A549 (cell line): ENCODE measurements around the gene ASTN1. TPM values are rescaled to one million over a fixed set of nuclear protein-coding genes. Genes with fewer than 3 reads are reported as not detected.

Source experiments
- ATAC-seq, 2 experiments: fragments of 200-7000 bp in 1 of 2; fragments of >200 bp in 1 of 2; cut with Nextera tagmentation in 1 of 2; cut with Tn5 transposase in 1 of 2; 3 replicates each; pipeline versions ENCODE4 v1.8.0 to v1.9.1; 2018 to 2020; ENCODE audit warnings: mild to moderate bottlenecking in 1 of 2, moderate library complexity in 1 of 2
- CTCF ChIA-PET: fragments of 300-600 bp; sonication (Branson Sonifier 250); formaldehyde crosslinking; extraction: SDS; loops from one replicate; lab custom pipeline; 2021; ENCODE audit warnings: antibody characterized with exemption, inconsistent platforms; lab: Yijun Ruan, JAX
- POLR2A ChIA-PET: fragments of 350-600 bp; formaldehyde crosslinking; extraction: SDS; loops from one replicate; lab custom pipeline; 2021; ENCODE audit warnings: antibody characterized with exemption, inconsistent platforms; lab: Yijun Ruan, JAX
- DNase-seq, 2 experiments: peaks; one replicate each; pipeline versions ENCODE4 v3.0.0 to v3.0.0-alpha.2; 2011 to 2016; ENCODE audit warnings: low read depth in 1 of 2, low spot score in 1 of 2
- FAIRE-seq: peaks from 2 replicates; lab custom pipeline; 2011; peaks lifted over from hg19 to GRCh38; lab: Jason Lieb, UNC
- H3K27ac ChIP-seq, 2 experiments: fragments of >200 bp; sonication (Bioruptor Twin); formaldehyde crosslinking; 3 replicates each; pipeline ENCODE4 v1.5.1; 2016 to 2017
- H3K4me1 ChIP-seq: fragments of >200 bp; sonication (Bioruptor Twin); formaldehyde crosslinking; 3 replicates; pipeline ENCODE4 v1.6.1; 2016
- H3K4me2 ChIP-seq: fragments of >200 bp; sonication (Bioruptor Twin); formaldehyde crosslinking; 3 replicates; pipeline ENCODE4 v1.6.1; 2016
- H3K4me3 ChIP-seq: fragments of >200 bp; sonication (Bioruptor Twin); formaldehyde crosslinking; 3 replicates; pipeline ENCODE4 v1.5.1; 2016
- H3K9me3 ChIP-seq: fragments of >200 bp; sonication (Bioruptor Twin); formaldehyde crosslinking; 3 replicates; pipeline ENCODE4 v1.6.1; 2016
- BCL3 ChIP-seq: fragments of >200 bp; sonication (Bioruptor Twin); formaldehyde crosslinking; IDR thresholded peaks from 3 replicates; pipeline ENCODE4 v1.6.1; 2016
- BHLHE40 ChIP-seq: IDR thresholded peaks from 2 replicates; pipeline ENCODE4 v1.6.1; 2012; ENCODE audit warnings: low read depth, low read length, inconsistent platforms
- CBX2 ChIP-seq: fragments of 200-600 bp; sonication (generic); IDR thresholded peaks from 2 replicates; pipeline ENCODE4 v1.6.1; 2016; ENCODE audit warnings: low read depth, mild to moderate bottlenecking, borderline replicate concordance
- CBX8 ChIP-seq: fragments of 200-600 bp; sonication (generic); IDR thresholded peaks from 2 replicates; pipeline ENCODE4 v1.6.1; 2016
- CEBPB ChIP-seq, 2 experiments: fragments of >200 bp in 1 of 2; sonication (Bioruptor Twin) in 1 of 2; formaldehyde crosslinking in 1 of 2; IDR thresholded peaks; 2 replicates each; pipeline ENCODE4 v1.6.1; 2012 to 2016
- CHD2 ChIP-seq: fragments of 150-350 bp; IDR thresholded peaks from 2 replicates; pipeline ENCODE4 v1.6.1; 2014; ENCODE audit warnings: low read length; ENCODE audit not compliant: partially characterized antibody
- CTCF ChIP-seq: fragments of >200 bp; sonication (Bioruptor Twin); formaldehyde crosslinking; IDR thresholded peaks from 3 replicates; pipeline ENCODE4 v1.5.1; 2016
- EP300 ChIP-seq, 2 experiments: fragments of >200 bp; sonication (Bioruptor Twin); formaldehyde crosslinking; IDR thresholded peaks; 2 replicates in 1 of 2; 3 replicates in 1 of 2; pipeline ENCODE4 v1.6.1; 2016 to 2017
- ESRRA ChIP-seq: fragments of 150-350 bp; IDR thresholded peaks from 2 replicates; pipeline ENCODE4 v1.6.1; 2014; ENCODE audit warnings: mild to moderate bottlenecking, low read length, borderline replicate concordance
- FOSL2 ChIP-seq, 2 experiments: fragments of 450-650 bp in 1 of 2; fragments of >200 bp in 1 of 2; sonication (Bioruptor Twin) in 1 of 2; formaldehyde crosslinking; IDR thresholded peaks; 2 replicates each; pipeline versions ENCODE4 v1.5.0 to v1.6.1; 2016 to 2020; ENCODE audit warnings: mild to moderate bottlenecking in 1 of 2, moderate library complexity in 1 of 2
- GATA3 ChIP-seq: IDR thresholded peaks from 2 replicates; pipeline ENCODE4 v1.6.1; 2012; ENCODE audit warnings: borderline replicate concordance
- HDAC2 ChIP-seq: fragments of 200-600 bp; sonication (generic); IDR thresholded peaks from 2 replicates; pipeline ENCODE4 v1.6.1; 2016
- HEYL ChIP-seq: fragments of 250-450 bp; sonication (Bioruptor Pico); IDR thresholded peaks from 2 replicates; pipeline ENCODE4 v1.8.0; 2021; ENCODE audit warnings: mild to moderate bottlenecking, moderate library complexity
- HOXA7 ChIP-seq: fragments of 250-450 bp; sonication (Bioruptor Pico); IDR thresholded peaks from 2 replicates; pipeline ENCODE4 v1.5.0; 2020; ENCODE audit warnings: mild to moderate bottlenecking, moderate library complexity
- KDM1A ChIP-seq: fragments of 200-600 bp; sonication (generic); IDR thresholded peaks from 2 replicates; pipeline ENCODE4 v1.6.1; 2016; ENCODE audit warnings: low read depth, mild to moderate bottlenecking
- MAX ChIP-seq: IDR thresholded peaks from 2 replicates; pipeline ENCODE4 v1.6.1; 2012
- MYC ChIP-seq: IDR thresholded peaks from 2 replicates; pipeline ENCODE4 v1.6.1; 2012; ENCODE audit warnings: mild to moderate bottlenecking, inconsistent platforms, low read length, improper control_type of control experiment, borderline replicate concordance
- RAD21 ChIP-seq, 2 experiments: fragments of >200 bp in 1 of 2; sonication (Bioruptor Twin) in 1 of 2; formaldehyde crosslinking in 1 of 2; IDR thresholded peaks in 1 of 2; conservative IDR thresholded peaks in 1 of 2; 2 replicates in 1 of 2; 3 replicates in 1 of 2; pipeline ENCODE4 v1.6.1; 2012 to 2018; ENCODE audit warnings: inconsistent platforms in 1 of 2
- RARB ChIP-seq: fragments of 250-450 bp; sonication (Bioruptor Pico); IDR thresholded peaks from 2 replicates; pipeline ENCODE4 v1.8.0; 2021; ENCODE audit warnings: mild to moderate bottlenecking, moderate library complexity
- RCOR1 ChIP-seq: fragments of 150-350 bp; IDR thresholded peaks from 2 replicates; pipeline ENCODE4 v1.6.1; 2014; ENCODE audit warnings: antibody characterized with exemption, low read length, low read depth
- RFX5 ChIP-seq: fragments of 450-650 bp; IDR thresholded peaks from 2 replicates; pipeline ENCODE4 v1.7.1; 2014; ENCODE audit warnings: antibody characterized with exemption, mild to moderate bottlenecking, moderate library complexity
- RNF2 ChIP-seq: fragments of 200-600 bp; sonication (generic); IDR thresholded peaks from 2 replicates; pipeline ENCODE4 v1.6.1; 2016; ENCODE audit warnings: low read depth, mild to moderate bottlenecking, antibody characterized with exemption, moderate library complexity, borderline replicate concordance
- SMC3 ChIP-seq: fragments of >200 bp; sonication (Bioruptor Twin); formaldehyde crosslinking; IDR thresholded peaks from 3 replicates; pipeline ENCODE4 v1.6.1; 2018; ENCODE audit warnings: inconsistent platforms
- TFCP2L1 ChIP-seq: fragments of 250-450 bp; sonication (Bioruptor Pico); IDR thresholded peaks from 2 replicates; pipeline ENCODE4 v1.5.0; 2021; ENCODE audit warnings: mild to moderate bottlenecking
- TP53 ChIP-seq: fragments of 250-450 bp; sonication (Bioruptor Pico); IDR thresholded peaks from 2 replicates; pipeline ENCODE4 v1.5.0; 2021; ENCODE audit warnings: mild to moderate bottlenecking, moderate library complexity
- USF2 ChIP-seq: fragments of 450-650 bp; IDR thresholded peaks from 2 replicates; pipeline ENCODE4 v1.6.1; 2014; ENCODE audit warnings: antibody characterized with exemption
- ZNF302 ChIP-seq: fragments of 250-450 bp; sonication (Bioruptor Pico); IDR thresholded peaks from 2 replicates; pipeline ENCODE4 v1.9.0; 2021; ENCODE audit warnings: inconsistent platforms, mild to moderate bottlenecking, moderate library complexity
- ZSCAN20 ChIP-seq: fragments of 250-450 bp; sonication (Bioruptor Pico); IDR thresholded peaks from 2 replicates; pipeline ENCODE4 v1.8.0; 2022; ENCODE audit warnings: mild to moderate bottlenecking, moderate library complexity
- WGBS: methylation state at CpG from one replicate; pipeline ENCODE4 v1.1.6; 2017; ENCODE audit errors: missing lambda C conversion rate; 5-methylcytosine and 5-hydroxymethylcytosine counted together
- polyA plus RNA-seq, 4 experiments: library from polyadenylated mRNA; depleted of rRNA in 3 of 4; stranded (reverse); fragments of >200 nt; fragmentation: RNase III in 1 of 4; extraction: RNeasy Plus Mini Kit Qiagen cat#74134 plus additional on column Dnase treatment in 1 of 4; gene quantifications; 2 replicates in 3 of 4; 3 replicates in 1 of 4; pipeline ENCODE4 v1.2.3, GENCODE V29; 2011 to 2017

Gene ASTN1
- polyA plus RNA-seq, 2 of the 4 experiments (the other 2 are of a cell fraction) = not detected

- POLR2A ChIA-PET = no interaction called here
- no peak for FAIRE-seq
- no peak overlapping the region for H3K27ac ChIP-seq
- CTCF ChIA-PET = interaction anchor here (1.0 kb wide), 1 partner anchor 9 kb away, joined by 3 read pairs; no protein-coding TSS in a partner anchor
- H3K4me1 ChIP-seq = no peaks in the 10 kb centered on the region
- no peak overlapping the region for H3K4me2 ChIP-seq
- 0% methylated on average over 2 of the region's 2 CpGs for whole genome bisulfite sequencing
- DNase-seq = no peak
- no peak for ATAC-seq
- no peak overlapping the region for H3K4me3 ChIP-seq
- TF ChIP-seq CBX2 = no peak
- no peak for TF ChIP-seq EP300 (IDR thresholded peaks at IDR 0.05)
- no peak for TF ChIP-seq KDM1A
- TF ChIP-seq USF2 = no peak
- TF ChIP-seq TP53 (CRISPR knock-in tag) = no peak
- no peak for TF ChIP-seq BCL3
- no peak for TF ChIP-seq FOSL2 (IDR thresholded peaks at IDR 0.05)
- no peak for TF ChIP-seq FOSL2 (CRISPR knock-in tag; IDR thresholded peaks at IDR 0.05)
- TF ChIP-seq CEBPB (IDR thresholded peaks at IDR 0.05) = no peak
- TF ChIP-seq BHLHE40 = no peak
- no peak for TF ChIP-seq TFCP2L1
- TF ChIP-seq MYC = no peak
- no peak for TF ChIP-seq RARB (CRISPR knock-in tag)
- TF ChIP-seq HEYL (CRISPR knock-in tag) = no peak
- TF ChIP-seq HOXA7 = no peak
- TF ChIP-seq CBX8 = no peak
- TF ChIP-seq ESRRA = no peak
- TF ChIP-seq CTCF = no peak
- TF ChIP-seq RAD21 (conservative IDR thresholded peaks at IDR 0.05 in 1 of 2, IDR thresholded peaks at IDR 0.05 in 1 of 2) = no peak
- TF ChIP-seq RNF2 = no peak
- no peak for TF ChIP-seq GATA3
- TF ChIP-seq, all 56 proteins: peak for 0
- no peaks in the 10 kb centered on the region for H3K9me3 ChIP-seq
Measured at GRCh38 chr1:176950736-176951324, 213.7 kb downstream of the ASTN1 start.

GRCh38 chr1:176949033-176949662 lies 215.4 kb downstream of the ASTN1 start:
- Histone ChIP-seq H3K4me1 (no peaks in the 10 kb centered on the region), H3K9me3 (no peaks in the 10 kb centered on the region), H3K4me3 (no peak overlapping the region), H3K27ac (no peak overlapping the region), H3K4me2 (no peak overlapping the region)
- 13% methylated on average over 10 of the region's 17 CpGs for WGBS
- ChIA-PET CTCF (interaction anchor here (0.7 kb wide), 1 partner anchor 23 kb away, joined by 3 read pairs; no protein-coding TSS in a partner anchor), POLR2A (no interaction called here)
- DNase-seq (peak; percentile 61 to 78), ATAC-seq (peak; percentile 85 to 100), FAIRE-seq (no peak)
- peak; percentile 40; the same call in 1 of the 2 replicates for TF ChIP-seq RFX5
- TF ChIP-seq ZNF302 (CRISPR knock-in tag) = no peak
- peak; percentile 20; the same call in 1 of the 2 replicates for TF ChIP-seq MAX
- TF ChIP-seq RCOR1 = no peak
- no peak for TF ChIP-seq ZSCAN20 (CRISPR knock-in tag)
- TF ChIP-seq RAD21 (conservative IDR thresholded peaks at IDR 0.05 in 1 of 2, IDR thresholded peaks at IDR 0.05 in 1 of 2) = peak; percentile 32 to 57; a peak in 4 of 5 replicates
- no peak for TF ChIP-seq ESRRA
- peak; percentile 52; the same call in 2 of the 3 replicates for TF ChIP-seq SMC3
- TF ChIP-seq CTCF = peak; percentile 48
- TF ChIP-seq GATA3 = no peak
- no peak for TF ChIP-seq HDAC2
- no peak for TF ChIP-seq CHD2
